ENCODE measurements around the gene CFB.

DNA sequence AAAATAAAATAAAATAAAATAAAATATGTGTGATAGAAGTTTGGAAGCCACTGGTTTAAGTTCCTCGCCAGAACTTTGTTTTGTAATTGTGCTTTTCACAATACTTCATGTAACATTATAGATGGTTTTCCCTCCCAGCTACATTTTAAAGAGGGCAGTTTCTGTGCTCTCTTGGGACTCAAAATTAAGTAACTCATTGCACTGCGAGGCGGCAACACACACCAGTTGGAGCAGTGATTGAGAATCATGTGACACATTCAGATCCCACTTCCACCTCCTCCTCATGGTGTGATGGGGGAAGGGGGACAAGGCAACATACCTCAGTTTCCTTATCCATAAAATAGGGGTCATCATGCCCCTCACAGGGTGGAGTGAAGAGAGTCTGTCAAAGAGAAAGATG lies 10.9 kb upstream of the CFB start:
- TF ChIP-seq, protein P1, sequence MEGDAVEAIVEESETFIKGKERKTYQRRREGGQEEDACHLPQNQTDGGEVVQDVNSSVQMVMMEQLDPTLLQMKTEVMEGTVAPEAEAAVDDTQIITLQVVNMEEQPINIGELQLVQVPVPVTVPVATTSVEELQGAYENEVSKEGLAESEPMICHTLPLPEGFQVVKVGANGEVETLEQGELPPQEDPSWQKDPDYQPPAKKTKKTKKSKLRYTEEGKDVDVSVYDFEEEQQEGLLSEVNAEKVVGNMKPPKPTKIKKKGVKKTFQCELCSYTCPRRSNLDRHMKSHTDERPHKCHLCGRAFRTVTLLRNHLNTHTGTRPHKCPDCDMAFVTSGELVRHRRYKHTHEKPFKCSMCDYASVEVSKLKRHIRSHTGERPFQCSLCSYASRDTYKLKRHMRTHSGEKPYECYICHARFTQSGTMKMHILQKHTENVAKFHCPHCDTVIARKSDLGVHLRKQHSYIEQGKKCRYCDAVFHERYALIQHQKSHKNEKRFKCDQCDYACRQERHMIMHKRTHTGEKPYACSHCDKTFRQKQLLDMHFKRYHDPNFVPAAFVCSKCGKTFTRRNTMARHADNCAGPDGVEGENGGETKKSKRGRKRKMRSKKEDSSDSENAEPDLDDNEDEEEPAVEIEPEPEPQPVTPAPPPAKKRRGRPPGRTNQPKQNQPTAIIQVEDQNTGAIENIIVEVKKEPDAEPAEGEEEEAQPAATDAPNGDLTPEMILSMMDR (IDR thresholded peaks at IDR 0.05; ENCODE audit: low read depth, low read length, poor library complexity, severe bottlenecking) = no peak
- no peak for TF ChIP-seq EZH2phosphoT487 (IDR thresholded peaks at IDR 0.05; ENCODE audit: borderline replicate concordance, low read length)
